Stimulated activated CD8-positive, alpha-beta memory T cell treated with anti-CD3 and anti-CD28 coated beads, Interleukin-7, amount 100 ng/mL, for 1 hour (primary cell): ENCODE results near the gene DAPP1.
"Not testable (repeated sequence)": the region's sequence is repeated elsewhere in the genome, so short reads cannot be mapped to it uniquely, and the experiment has no call there.

Experiments
- DNase-seq, 2 donors: peaks; one replicate each; pipeline ENCODE4 v3.0.0-alpha.2; 2020; ENCODE audit warnings: low read depth in 2 of 2

Gene DAPP1

GRCh38 chr4:99816545-99817308 lies at the start of gene DAPP1:
Gene DAPP1 (plus strand): TSS chr4:99816827. CDS start chr4:99816914, 87 bp downstream.
- peak; percentile 29 to 30 for DNase-seq

- DNase-seq = not testable (repeated sequence)
These were observed 45.8 kb upstream of the DAPP1 start for GRCh38 chr4:99770842-99771241.

- DNase-seq = no peak
These were observed 32.7 kb upstream of the DAPP1 start for GRCh38 chr4:99783940-99784339.

GRCh38 chr4:99784842-99785241 lies 31.8 kb upstream of the DAPP1 start:
- DNase-seq = no peak

GRCh38 chr4:99790796-99791617 lies 25.6 kb upstream of the DAPP1 start:
- DNase-seq = no peak

GRCh38 chr4:99800332-99801004 lies 16.2 kb upstream of the DAPP1 start:
- DNase-seq = no peak

- no peak for DNase-seq
These were observed 15.5 kb upstream of the DAPP1 start for GRCh38 chr4:99801005-99801699.

GRCh38 chr4:99803566-99804101 lies 13.0 kb upstream of the DAPP1 start:
- DNase-seq = no peak

- DNase-seq = no peak
These were observed 10.1 kb upstream of the DAPP1 start for GRCh38 chr4:99806545-99806944.

- DNase-seq = no peak
These were observed 9.0 kb upstream of the DAPP1 start for GRCh38 chr4:99807666-99808065.

GRCh38 chr4:99808260-99808857 lies 8.3 kb upstream of the DAPP1 start:
- DNase-seq = peak; percentile 24 to 46

GRCh38 chr4:99809326-99809725 lies 7.3 kb upstream of the DAPP1 start:
- no peak for DNase-seq

GRCh38 chr4:99810536-99810935 lies 6.1 kb upstream of the DAPP1 start:
- DNase-seq = no peak

- no peak for DNase-seq
These were observed 5.5 kb upstream of the DAPP1 start for GRCh38 chr4:99811117-99811516.

- DNase-seq = no peak
These were observed 4.8 kb upstream of the DAPP1 start for GRCh38 chr4:99811850-99812249.

- DNase-seq = no peak
These were observed 1.0 kb upstream of the DAPP1 start for GRCh38 chr4:99815597-99816011.

- no peak for DNase-seq
These were observed 773 bp downstream of the DAPP1 start for GRCh38 chr4:99817309-99817890.

- no peak for DNase-seq
These were observed 2.0 kb downstream of the DAPP1 start for GRCh38 chr4:99818661-99819060.

- DNase-seq = no peak
These were observed 5.4 kb downstream of the DAPP1 start for GRCh38 chr4:99821918-99822503.

GRCh38 chr4:99822734-99823133 lies 6.1 kb downstream of the DAPP1 start:
- no peak for DNase-seq
